Subcutaneous adipose tissue (tissue), 4 donors: ENCODE results near the gene SF3B1. TPM values are rescaled to one million over a fixed set of nuclear protein-coding genes. Genes with fewer than 3 reads are reported as not detected.

Experiments used
- total RNA-seq, 4 donors: library from RNA; depleted of rRNA; stranded (reverse); fragments of >200 nt; gene quantifications; one replicate each; pipeline ENCODE4 v1.1.0, GENCODE V29; 2016
- TF ChIP-seq, protein P1 (sequence below): fragments of 450-650 bp; IDR thresholded peaks from one replicate; pipeline ENCODE4 v1.5.1; 2016; ENCODE audit warnings: low read depth, mild to moderate bottlenecking, control low read depth, antibody characterized with exemption, moderate library complexity

The SF3B1 gene
- total RNA-seq, 4 donors from 2014 or later: 390 to 510 (median 406) TPM

DNA sequence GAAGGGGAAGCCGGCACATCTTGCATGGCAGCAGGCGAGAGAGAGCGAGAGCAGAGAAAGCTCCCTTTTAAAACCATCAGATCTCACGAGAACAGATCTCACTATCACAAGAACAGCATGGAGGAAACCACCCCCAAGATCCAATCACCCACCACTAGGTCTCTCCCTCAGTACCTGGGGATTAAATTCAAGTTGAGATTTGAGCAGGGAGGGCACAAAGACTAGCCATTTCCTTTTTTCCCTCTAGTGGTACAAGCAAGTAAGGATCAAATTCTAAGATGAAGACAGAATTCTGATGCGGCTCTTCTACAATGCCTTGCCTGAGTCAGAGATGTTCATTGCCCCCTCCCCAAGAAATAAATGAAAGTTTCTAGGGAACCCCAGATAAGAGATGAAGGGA, 78.7 kb downstream of the SF3B1 start:
- TF ChIP-seq, protein P1, sequence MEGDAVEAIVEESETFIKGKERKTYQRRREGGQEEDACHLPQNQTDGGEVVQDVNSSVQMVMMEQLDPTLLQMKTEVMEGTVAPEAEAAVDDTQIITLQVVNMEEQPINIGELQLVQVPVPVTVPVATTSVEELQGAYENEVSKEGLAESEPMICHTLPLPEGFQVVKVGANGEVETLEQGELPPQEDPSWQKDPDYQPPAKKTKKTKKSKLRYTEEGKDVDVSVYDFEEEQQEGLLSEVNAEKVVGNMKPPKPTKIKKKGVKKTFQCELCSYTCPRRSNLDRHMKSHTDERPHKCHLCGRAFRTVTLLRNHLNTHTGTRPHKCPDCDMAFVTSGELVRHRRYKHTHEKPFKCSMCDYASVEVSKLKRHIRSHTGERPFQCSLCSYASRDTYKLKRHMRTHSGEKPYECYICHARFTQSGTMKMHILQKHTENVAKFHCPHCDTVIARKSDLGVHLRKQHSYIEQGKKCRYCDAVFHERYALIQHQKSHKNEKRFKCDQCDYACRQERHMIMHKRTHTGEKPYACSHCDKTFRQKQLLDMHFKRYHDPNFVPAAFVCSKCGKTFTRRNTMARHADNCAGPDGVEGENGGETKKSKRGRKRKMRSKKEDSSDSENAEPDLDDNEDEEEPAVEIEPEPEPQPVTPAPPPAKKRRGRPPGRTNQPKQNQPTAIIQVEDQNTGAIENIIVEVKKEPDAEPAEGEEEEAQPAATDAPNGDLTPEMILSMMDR: no peak

DNA sequence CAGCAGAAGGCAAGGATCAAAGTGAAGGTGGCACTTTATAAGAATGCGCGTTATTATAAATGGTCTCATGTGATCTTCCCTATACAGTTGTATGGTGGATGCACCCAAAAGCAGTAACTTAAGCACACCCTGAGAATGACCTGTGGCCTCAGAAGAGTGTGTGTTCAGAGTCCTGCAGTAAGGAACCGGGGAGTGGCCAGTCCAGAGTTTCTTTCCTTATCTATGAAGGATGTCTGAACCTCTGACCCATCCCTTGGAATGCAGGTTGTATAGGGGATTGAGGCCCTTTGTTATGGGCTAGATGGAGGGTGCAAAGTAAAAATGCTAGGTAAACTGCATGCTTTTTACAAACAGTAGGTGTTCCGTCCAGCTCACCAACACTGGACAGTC, 80.7 kb downstream of the SF3B1 start:
- TF ChIP-seq, protein P1: no peak

DNA sequence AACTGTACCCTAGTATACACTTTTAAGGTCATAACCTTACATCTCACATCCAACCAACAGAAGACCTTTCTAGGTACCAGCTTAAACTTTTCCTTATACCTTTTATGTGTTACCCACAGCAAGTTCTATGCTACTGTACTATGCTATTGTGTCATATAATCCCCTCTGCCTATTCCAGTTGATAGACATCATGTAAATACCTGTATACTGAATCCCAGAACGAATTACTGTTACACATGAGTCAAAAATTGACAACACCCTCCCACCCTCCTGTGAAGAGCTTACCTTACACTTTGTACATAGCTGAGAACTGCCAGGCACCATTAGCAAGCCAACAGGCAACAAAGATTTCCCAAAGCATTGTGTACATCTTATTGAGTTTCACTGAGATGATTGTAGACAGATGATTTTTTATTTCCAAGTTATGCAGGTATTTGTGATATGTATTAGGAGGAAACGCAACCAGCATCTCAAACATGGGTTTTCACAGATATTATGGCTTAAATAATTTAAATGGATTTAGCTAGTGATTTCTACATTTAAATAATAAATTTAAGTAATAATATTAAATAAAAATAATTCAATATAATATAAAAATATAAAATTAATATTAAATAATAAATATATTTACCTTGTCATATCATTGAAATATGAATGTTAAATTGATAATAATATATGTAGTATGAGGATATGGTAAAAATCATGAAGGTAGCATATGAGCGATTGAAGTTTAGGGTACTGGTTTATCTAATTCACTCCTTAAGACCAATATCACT, 81.2 kb downstream of the SF3B1 start:
- TF ChIP-seq, protein P1: no peak

DNA sequence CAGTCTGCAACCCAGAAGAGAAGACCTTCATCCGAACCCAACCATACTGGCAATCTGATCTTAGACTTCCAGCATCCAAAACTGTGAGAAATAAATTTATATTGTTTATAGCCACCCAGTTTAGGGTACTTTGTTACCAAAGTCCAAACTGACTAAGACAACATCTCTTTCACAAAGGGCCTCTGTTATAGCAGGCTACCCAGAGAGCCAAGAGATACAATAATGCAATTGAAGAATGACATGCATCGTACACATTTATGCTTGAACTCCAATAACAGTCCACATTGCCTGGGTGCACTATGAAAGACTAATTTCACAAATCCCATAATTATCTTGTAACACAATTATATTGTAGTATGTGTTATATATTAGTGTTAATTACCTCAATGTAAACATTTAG, 85.1 kb downstream of the SF3B1 start:
- TF ChIP-seq, protein P1: no peak

DNA sequence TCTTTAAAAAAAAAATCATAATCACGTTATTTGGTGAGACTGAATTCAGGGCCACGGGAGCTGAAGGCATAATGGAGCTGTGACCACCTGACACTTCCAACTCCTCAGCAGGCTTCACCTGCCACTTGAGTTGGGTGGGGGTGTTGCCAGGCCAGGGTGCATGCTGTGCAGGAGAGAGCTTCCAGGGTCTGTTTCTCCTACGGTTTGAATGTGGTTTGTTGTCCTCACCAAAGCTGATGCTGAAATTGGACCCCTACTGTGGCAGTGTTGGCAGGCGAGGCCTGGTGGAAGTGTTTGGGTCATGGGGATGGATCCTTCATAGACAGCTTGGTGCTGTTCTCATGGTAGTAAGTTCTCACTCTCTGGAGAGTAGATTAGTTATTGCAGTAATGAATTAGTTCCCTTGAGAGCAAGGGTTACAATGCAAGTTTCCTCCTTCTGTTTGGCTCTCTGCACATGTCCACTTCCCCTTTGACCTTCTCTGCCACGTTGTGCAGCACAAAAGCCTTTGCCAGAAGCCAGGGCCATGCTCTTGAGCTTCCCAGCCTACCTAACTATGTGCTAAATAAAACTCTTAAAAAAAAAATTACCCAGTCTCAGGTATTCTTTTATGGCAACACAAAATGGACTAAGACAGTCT, 86.0 kb downstream of the SF3B1 start:
- TF ChIP-seq, protein P1: no peak

DNA sequence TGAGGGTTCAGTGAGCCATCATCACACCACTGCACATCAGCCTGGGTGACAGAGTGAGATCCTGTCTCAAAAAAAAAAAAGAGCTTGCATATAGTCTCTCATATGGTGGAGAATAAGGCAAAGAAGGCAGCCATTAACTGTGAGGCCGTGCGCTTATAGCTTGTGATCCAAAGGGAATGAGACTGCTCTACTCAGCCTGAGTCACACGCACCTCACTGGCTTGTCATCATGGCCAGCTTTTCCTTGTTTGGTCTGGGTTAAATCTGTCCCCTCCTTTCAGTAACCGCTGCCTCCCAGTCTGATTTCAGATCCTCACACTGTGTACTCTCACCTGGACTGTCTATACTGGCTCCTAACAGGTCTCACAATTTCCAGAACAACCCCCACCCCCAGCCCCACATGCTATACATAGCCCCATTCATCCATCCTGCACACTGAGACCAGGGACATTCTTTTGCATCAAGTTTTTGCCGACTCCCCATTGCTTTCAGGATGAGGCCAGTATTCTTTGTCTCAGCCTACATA, 88.9 kb downstream of the SF3B1 start:
- TF ChIP-seq, protein P1: no peak

DNA sequence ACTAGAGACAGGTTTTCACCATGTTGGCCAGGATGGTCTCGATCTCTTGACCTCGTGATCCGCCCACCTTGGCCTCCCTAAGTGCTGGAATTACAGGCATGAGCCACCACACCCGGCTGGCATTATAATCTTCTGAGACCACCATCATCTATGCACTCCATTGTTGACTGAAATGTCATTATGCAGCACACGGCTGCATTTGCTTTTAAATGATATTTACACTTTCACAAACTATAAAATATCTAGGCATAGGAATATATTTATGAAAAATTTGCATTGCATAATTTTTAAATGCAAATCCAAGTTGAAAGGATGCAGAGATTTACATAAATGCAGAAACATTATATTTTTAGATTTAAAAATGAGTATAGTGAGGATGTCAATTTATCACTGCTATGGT, 94.2 kb downstream of the SF3B1 start:
- TF ChIP-seq, protein P1: no peak
